ENCODE measurements around the gene BCL2A1. TPM values are rescaled to one million over a fixed set of nuclear protein-coding genes. Genes with fewer than 3 reads are reported as not detected.
A peak's percentile ranks its signal among the peaks of the same experiment; 100 is the strongest.

Gene BCL2A1
- total and polyA plus RNA-seq, 10 of the 15 experiments (the other 5 are each of a cell fraction or from before 2014, with no cell fraction given) = 181 to 570 (median 321) TPM

- peaks cover 10% of the 10 kb centered on the region; the same call in 2 of the 3 replicates for H3K9me3 ChIP-seq (replicated peaks; ENCODE audit: control insufficient read depth, insufficient read depth, low read length)
- H4K20me1 ChIP-seq (ENCODE audit: control insufficient read depth, insufficient read depth) = no peaks in the 10 kb centered on the region
- H3K36me3 ChIP-seq (ENCODE audit: control insufficient read depth in 2 of 2, insufficient read depth in 2 of 2, low read length in 1 of 2) = no peaks in the 10 kb centered on the region
- DNase-seq (ENCODE audit: low read depth, low spot score) (no peak), ATAC-seq (peak; percentile 39), FAIRE-seq (no peak)
- in situ Hi-C loops (cut with MboI) (loop anchor here (25.0 kb wide), 1 partner anchor 1275 kb away; no protein-coding TSS in a partner anchor), intact Hi-C loops (cut with micrococcal nuclease; ENCODE audit: unreplicated experiment) (loop anchor here (5.0 kb wide), 1 partner anchor 160 kb away; no protein-coding TSS in a partner anchor)
- no peak overlapping the region for H2AFZ ChIP-seq (ENCODE audit: control insufficient read depth, low read depth, low read length)
- ChIA-PET POLR2A (interaction anchor here (0.9 to 1.1 kb wide), 2 partner anchors 11 to 33 kb away, joined by 3 read pairs; no protein-coding TSS in a partner anchor), SMC1A (ENCODE audit: uncharacterized antibody, unreplicated experiment) (interaction anchor here (0.7 to 4.3 kb wide), 6 partner anchors 33 to 95 kb away, joined by 3 to 20 read pairs (median 7); partner anchors contain the start of gene BCL2A1), CTCF (interaction anchor here (1.7 kb wide), 1 partner anchor 19 kb away, joined by 5 read pairs; no protein-coding TSS in a partner anchor), RAD21 (ENCODE audit: unreplicated experiment) (interaction anchor here (1.0 to 2.2 kb wide), 2 partner anchors 10 to 60 kb away, joined by 3 to 10 read pairs; no protein-coding TSS in a partner anchor)
- H3K9ac ChIP-seq (ENCODE audit: control insufficient read depth, insufficient read depth, low read length) = 0 out of 2 replicates have a peak overlapping the region, but pooled peaks have one; percentile 9
- under 1% methylated on average over 6 of the region's 6 CpGs for WGBS (ENCODE audit: insufficient coverage, insufficient replicate concordance, low lambda C conversion rate, missing lambda C conversion rate)
- H3K4me2 ChIP-seq (ENCODE audit: control insufficient read depth, insufficient read depth) = peak overlapping the region; percentile 93; the same call in 1 of the 2 replicates
- H3K27me3 ChIP-seq (replicated peaks in 1 of 2; ENCODE audit: control insufficient read depth in 2 of 2, insufficient read depth in 2 of 2, low read length in 1 of 2) = no peaks in the 10 kb centered on the region
- H3K4me1 ChIP-seq (ENCODE audit: control insufficient read depth, insufficient read depth, low read length) = peaks cover 45% of the 10 kb centered on the region
- H3K79me2 ChIP-seq (ENCODE audit: control insufficient read depth, insufficient read depth, low read length) = no peaks in the 10 kb centered on the region; the same call in 1 of the 2 replicates
- no TSS peak for BruUV-seq (replicated peaks)
- no peak overlapping the region for H3K4me3 ChIP-seq
- peak overlapping the region; percentile 93 for H3K27ac ChIP-seq (ENCODE audit: control insufficient read depth, insufficient read depth)
- TF ChIP-seq ZNF217 (IDR thresholded peaks at IDR 0.05) (peak; percentile 64; the same call in 1 of the 2 replicates), SPI1 (IDR thresholded peaks at IDR 0.05; ENCODE audit: borderline replicate concordance, insufficient read depth, low read depth, low read length) (peak; percentile 84), RUNX3 (IDR thresholded peaks at IDR 0.05; ENCODE audit: low read length) (peak; percentile 76; the same call in 1 of the 2 replicates), RELB (IDR thresholded peaks at IDR 0.05; ENCODE audit: low read depth) (peak; percentile 62; the same call in 1 of the 2 replicates), IKZF1 (conservative IDR thresholded peaks at IDR 0.05) (0 out of 2 replicates have a peak, but pooled peaks have one; percentile 9), MEF2B (IDR thresholded peaks at IDR 0.05; ENCODE audit: partially characterized antibody, poor library complexity, severe bottlenecking) (peak; percentile 33), FOXM1 (IDR thresholded peaks at IDR 0.05; ENCODE audit: low read depth, low read length) (peak; percentile 59; the same call in 1 of the 2 replicates), POU2F2 (IDR thresholded peaks at IDR 0.05; ENCODE audit: borderline replicate concordance, low read depth, low read length) (0 out of 3 replicates have a peak, but pooled peaks have one; percentile 20), HDAC6 (IDR thresholded peaks at IDR 0.05; ENCODE audit: unreplicated experiment) (no peak), PAX5 (IDR thresholded peaks at IDR 0.05; ENCODE audit: borderline replicate concordance, low read depth, low read length) (peak; percentile 57; the same call in 1 of the 2 replicates), CUX1 (IDR thresholded peaks at IDR 0.05; ENCODE audit: insufficient replicate concordance, low read depth, low read length) (no peak), PBX3 (IDR thresholded peaks at IDR 0.05; ENCODE audit: insufficient replicate concordance, low read depth, low read length) (no peak), CBFB (IDR thresholded peaks at IDR 0.05; ENCODE audit: low read depth) (no peak), NR2F1 (conservative IDR thresholded peaks at IDR 0.05) (0 out of 2 replicates have a peak, but pooled peaks have one; percentile 26)
These were observed 41.2 kb upstream of the BCL2A1 start for GRCh38 chr15:80012060-80012726.

Measured in GM12878 (cell line).